HepG2 (cell line): Measurements from ENCODE around the gene HMGN4. TPM values are rescaled to one million over a fixed set of nuclear protein-coding genes. Genes with fewer than 3 reads are reported as not detected.
A peak's percentile ranks its signal among the peaks of the same experiment; 100 is the strongest.

ENCODE experiments used
- AGO1 ChIP-seq: fragments of 200-400 bp; formaldehyde crosslinking; IDR thresholded peaks from 2 replicates; pipeline ENCODE4 v1.6.1; 2017; ENCODE audit warnings: mild to moderate bottlenecking, low read depth, low read length, moderate library complexity; ENCODE audit not compliant: poor library complexity, severe bottlenecking
- CREB1 ChIP-seq, 2 experiments: fragments of 450-650 bp in 1 of 2; IDR thresholded peaks; 2 replicates each; pipeline ENCODE4 v1.6.1; 2016 to 2017; ENCODE audit warnings: control low read depth in 1 of 2, mild to moderate bottlenecking in 1 of 2, missing compliant biosample characterization in 1 of 2, missing genetic modification characterization in 1 of 2
- DMTF1 ChIP-seq: sonication (generic); formaldehyde crosslinking; IDR thresholded peaks from 2 replicates; pipeline ENCODE4 v1.4.0; 2020; ENCODE audit warnings: mild to moderate bottlenecking, missing genetic modification reagents
- FOXJ3 ChIP-seq: sonication (generic); formaldehyde crosslinking; IDR thresholded peaks from 2 replicates; pipeline ENCODE4 v1.4.0; 2020; ENCODE audit warnings: missing genetic modification reagents, mild to moderate bottlenecking, borderline replicate concordance
- FOXM1 ChIP-seq: sonication (generic); formaldehyde crosslinking; IDR thresholded peaks from 2 replicates; pipeline ENCODE4 v1.5.0; 2020; ENCODE audit warnings: missing genetic modification reagents
- HMGA1 ChIP-seq: sonication (generic); formaldehyde crosslinking; conservative IDR thresholded peaks from 2 replicates; pipeline ENCODE4 v1.4.0; 2020; ENCODE audit warnings: missing genetic modification reagents
- HNRNPLL ChIP-seq: fragments of 200-400 bp; formaldehyde crosslinking; IDR thresholded peaks from 2 replicates; pipeline ENCODE4 v1.6.1; 2017; ENCODE audit warnings: mild to moderate bottlenecking, low read depth, low read length; ENCODE audit not compliant: poor library complexity, severe bottlenecking
- MED13 ChIP-seq: sonication (generic); formaldehyde crosslinking; IDR thresholded peaks from 2 replicates; pipeline ENCODE4 v1.5.0; 2020; ENCODE audit warnings: missing genetic modification reagents
- MIER2 ChIP-seq: IDR thresholded peaks from 2 replicates; pipeline ENCODE4 v1.6.1; 2016; ENCODE audit warnings: missing biosample characterization, missing genetic modification reagents
- MIER3 ChIP-seq: IDR thresholded peaks from 2 replicates; pipeline ENCODE4 v1.6.1; 2016; ENCODE audit warnings: missing compliant biosample characterization, borderline replicate concordance
- NFYC ChIP-seq: IDR thresholded peaks from 2 replicates; pipeline ENCODE4 v1.6.1; 2016; ENCODE audit warnings: missing genetic modification reagents, missing compliant biosample characterization
- RELA ChIP-seq: sonication (generic); formaldehyde crosslinking; IDR thresholded peaks from 2 replicates; pipeline ENCODE4 v1.4.0; 2020; ENCODE audit warnings: missing genetic modification reagents
- SIN3B ChIP-seq: fragments of 150-350 bp; IDR thresholded peaks from 2 replicates; pipeline ENCODE4 v1.6.1; 2014; ENCODE audit warnings: low read length
- SOX6 ChIP-seq, 2 experiments: fragments of 450-650 bp in 1 of 2; sonication (generic) in 1 of 2; formaldehyde crosslinking in 1 of 2; IDR thresholded peaks; 2 replicates each; pipeline versions ENCODE4 v1.4.0 to v1.6.1; 2017 to 2020; ENCODE audit warnings: antibody characterized with exemption in 1 of 2, mild to moderate bottlenecking in 1 of 2, missing genetic modification reagents in 1 of 2
- ZNF281 ChIP-seq: sonication (generic); formaldehyde crosslinking; IDR thresholded peaks from 2 replicates; pipeline ENCODE4 v1.4.0; 2020; ENCODE audit warnings: missing genetic modification reagents, borderline replicate concordance
- ZNF282 ChIP-seq: fragments of 450-650 bp; IDR thresholded peaks from 2 replicates; pipeline ENCODE4 v1.6.1; 2018; ENCODE audit not compliant: partially characterized antibody
- ZNF768 ChIP-seq: sonication (generic); formaldehyde crosslinking; IDR thresholded peaks from 2 replicates; pipeline ENCODE4 v1.4.0; 2020; ENCODE audit warnings: missing genetic modification reagents
- polyA plus RNA-seq, 8 experiments: library from polyadenylated mRNA; depleted of rRNA in 3 of 8; stranded (reverse) in 7 of 8; unstranded in 1 of 8; fragments of >200 nt; fragmentation: Illumina TruSeq in 4 of 8; extraction: Trizol in 4 of 8; gene quantifications; 2 replicates each; pipeline versions ENCODE4 v1.2.1 to v1.2.3, GENCODE V29; 2011 to 2016; ENCODE audit warnings: low read depth in 4 of 8, missing spikeins in 1 of 8, mixed read lengths in 1 of 8; ENCODE audit not compliant: insufficient read depth in 1 of 8
- total RNA-seq, 5 experiments: library from RNA; depleted of rRNA; stranded (reverse); fragments of >200 nt; fragmentation: Illumina TruSeq; extraction: Trizol; gene quantifications; 2 replicates each; pipeline ENCODE4 v1.2.3, GENCODE V29; 2016; ENCODE audit warnings: low read depth in 1 of 5
- TF ChIP-seq, protein P1 (sequence below): sonication (generic); formaldehyde crosslinking; IDR thresholded peaks from 2 replicates; pipeline ENCODE4 v1.4.0; 2020; ENCODE audit warnings: missing genetic modification reagents, borderline replicate concordance
- TF ChIP-seq, protein P2 (sequence below): sonication (generic); formaldehyde crosslinking; IDR thresholded peaks from 2 replicates; pipeline ENCODE4 v1.4.0; 2020; ENCODE audit warnings: missing genetic modification reagents, low read depth, mild to moderate bottlenecking, borderline replicate concordance

The HMGN4 gene
- total and polyA plus RNA-seq, 2 of the 13 experiments (the other 11 are each of a cell fraction or from before 2014, with no cell fraction given) = 39.9 to 52.1 TPM

GRCh38 chr6:26532699-26533531 lies 5.3 kb upstream of the HMGN4 start (continued):
- TF ChIP-seq HMGA1 (CRISPR knock-in tag) (no peak), AGO1 (no peak), MED13 (CRISPR knock-in tag) (no peak), MIER2 (CRISPR knock-in tag) (peak; percentile 83), DMTF1 (CRISPR knock-in tag) (no peak), RELA (CRISPR knock-in tag) (peak; percentile 60; the same call in 1 of the 2 replicates), HNRNPLL (no peak), ZNF281 (no peak; the same call in 1 of the 2 replicates), NFYC (CRISPR knock-in tag) (peak; percentile 57), ZNF768 (no peak), SIN3B (peak; percentile 68; the same call in 1 of the 2 replicates), MIER3 (CRISPR knock-in tag) (peak; percentile 93; the same call in 1 of the 2 replicates), CREB1 (IDR thresholded peaks at IDR 0.05) (no peak), CREB1 (CRISPR knock-in tag; IDR thresholded peaks at IDR 0.05) (peak; percentile 81), FOXM1 (no peak), SOX6 (IDR thresholded peaks at IDR 0.05) (no peak), SOX6 (CRISPR knock-in tag; IDR thresholded peaks at IDR 0.05) (peak; percentile 83), FOXJ3 (CRISPR knock-in tag) (peak; percentile 94), ZNF282 (no peak)
- TF ChIP-seq, protein P1, sequence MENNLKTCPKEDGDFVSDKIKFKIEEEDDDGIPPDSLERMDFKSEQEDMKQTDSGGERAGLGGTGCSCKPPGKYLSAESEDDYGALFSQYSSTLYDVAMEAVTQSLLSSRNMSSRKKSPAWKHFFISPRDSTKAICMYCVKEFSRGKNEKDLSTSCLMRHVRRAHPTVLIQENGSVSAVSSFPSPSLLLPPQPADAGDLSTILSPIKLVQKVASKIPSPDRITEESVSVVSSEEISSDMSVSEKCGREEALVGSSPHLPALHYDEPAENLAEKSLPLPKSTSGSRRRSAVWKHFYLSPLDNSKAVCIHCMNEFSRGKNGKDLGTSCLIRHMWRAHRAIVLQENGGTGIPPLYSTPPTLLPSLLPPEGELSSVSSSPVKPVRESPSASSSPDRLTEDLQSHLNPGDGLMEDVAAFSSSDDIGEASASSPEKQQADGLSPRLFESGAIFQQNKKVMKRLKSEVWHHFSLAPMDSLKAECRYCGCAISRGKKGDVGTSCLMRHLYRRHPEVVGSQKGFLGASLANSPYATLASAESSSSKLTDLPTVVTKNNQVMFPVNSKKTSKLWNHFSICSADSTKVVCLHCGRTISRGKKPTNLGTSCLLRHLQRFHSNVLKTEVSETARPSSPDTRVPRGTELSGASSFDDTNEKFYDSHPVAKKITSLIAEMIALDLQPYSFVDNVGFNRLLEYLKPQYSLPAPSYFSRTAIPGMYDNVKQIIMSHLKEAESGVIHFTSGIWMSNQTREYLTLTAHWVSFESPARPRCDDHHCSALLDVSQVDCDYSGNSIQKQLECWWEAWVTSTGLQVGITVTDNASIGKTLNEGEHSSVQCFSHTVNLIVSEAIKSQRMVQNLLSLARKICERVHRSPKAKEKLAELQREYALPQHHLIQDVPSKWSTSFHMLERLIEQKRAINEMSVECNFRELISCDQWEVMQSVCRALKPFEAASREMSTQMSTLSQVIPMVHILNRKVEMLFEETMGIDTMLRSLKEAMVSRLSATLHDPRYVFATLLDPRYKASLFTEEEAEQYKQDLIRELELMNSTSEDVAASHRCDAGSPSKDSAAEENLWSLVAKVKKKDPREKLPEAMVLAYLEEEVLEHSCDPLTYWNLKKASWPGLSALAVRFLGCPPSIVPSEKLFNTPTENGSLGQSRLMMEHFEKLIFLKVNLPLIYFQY (CRISPR knock-in tag) = no peak
- TF ChIP-seq, protein P2, sequence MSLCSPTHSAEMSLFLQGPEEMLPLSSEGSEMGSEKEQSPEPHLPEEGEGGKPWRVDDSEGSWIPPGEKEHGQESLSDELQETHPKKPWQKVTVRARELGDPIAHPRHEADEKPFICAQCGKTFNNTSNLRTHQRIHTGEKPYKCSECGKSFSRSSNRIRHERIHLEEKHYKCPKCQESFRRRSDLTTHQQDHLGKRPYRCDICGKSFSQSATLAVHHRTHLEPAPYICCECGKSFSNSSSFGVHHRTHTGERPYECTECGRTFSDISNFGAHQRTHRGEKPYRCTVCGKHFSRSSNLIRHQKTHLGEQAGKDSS (CRISPR knock-in tag) = peak; percentile 65; the same call in 1 of the 2 replicates
